KOPT-K1 (cell line): ENCODE results near the gene LPIN3.

ENCODE experiments used
- H3K27ac ChIP-seq: fragments of 200-600 bp; sonication (generic); 2 replicates; pipeline ENCODE4 v1.5.1; 2016; ENCODE audit warnings: antibody characterized with exemption, mild to moderate bottlenecking, low read depth, low read length; ENCODE audit not compliant: poor library complexity, severe bottlenecking
- H3K36me3 ChIP-seq: fragments of 200-600 bp; sonication (generic); 2 replicates; pipeline ENCODE4 v1.5.1; 2017; ENCODE audit warnings: antibody characterized with exemption, mild to moderate bottlenecking, low read length, moderate library complexity; ENCODE audit not compliant: insufficient read depth
- H3K9me3 ChIP-seq: fragments of 200-600 bp; sonication (generic); 2 replicates; pipeline ENCODE4 v1.5.1; 2017; ENCODE audit warnings: antibody characterized with exemption, low read length, mild to moderate bottlenecking; ENCODE audit not compliant: insufficient read depth, poor library complexity, severe bottlenecking

Gene LPIN3

DNA sequence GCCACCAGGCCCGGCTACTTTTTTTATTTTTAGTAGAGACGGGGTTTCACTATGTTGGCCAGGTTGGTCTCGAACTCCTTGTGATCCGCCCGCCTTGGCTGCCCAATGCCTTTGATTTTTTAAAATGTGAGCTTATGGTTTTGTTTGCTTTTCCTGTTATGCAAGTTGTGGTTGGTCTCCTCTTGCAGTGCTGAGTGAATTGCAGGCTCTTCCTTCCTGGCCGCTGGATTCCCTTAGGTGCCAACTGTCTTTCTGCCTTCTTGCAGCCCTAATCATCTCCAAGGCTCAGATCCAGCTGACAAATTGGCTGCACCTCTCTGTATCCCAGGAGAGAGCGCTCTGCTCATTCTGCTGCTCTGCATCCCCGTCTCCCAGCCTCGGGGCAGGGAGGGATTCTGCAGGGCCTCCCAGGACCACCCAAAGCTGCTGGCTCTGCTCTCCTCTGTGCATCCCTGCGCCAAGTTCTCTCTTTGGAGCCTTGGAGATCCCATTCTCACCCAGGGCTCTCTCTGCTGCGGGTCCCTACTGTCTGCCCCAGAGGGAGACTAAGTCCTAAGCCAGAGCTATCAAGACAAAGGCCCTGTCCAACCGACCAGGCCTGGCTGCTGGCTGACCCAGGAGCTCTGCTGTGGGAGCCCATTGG is 40.1 kb downstream of the LPIN3 start:
- no peak overlapping the region for H3K27ac ChIP-seq
- H3K36me3 ChIP-seq, result no peaks in the 10 kb centered on the region
- no peaks in the 10 kb centered on the region for H3K9me3 ChIP-seq

DNA sequence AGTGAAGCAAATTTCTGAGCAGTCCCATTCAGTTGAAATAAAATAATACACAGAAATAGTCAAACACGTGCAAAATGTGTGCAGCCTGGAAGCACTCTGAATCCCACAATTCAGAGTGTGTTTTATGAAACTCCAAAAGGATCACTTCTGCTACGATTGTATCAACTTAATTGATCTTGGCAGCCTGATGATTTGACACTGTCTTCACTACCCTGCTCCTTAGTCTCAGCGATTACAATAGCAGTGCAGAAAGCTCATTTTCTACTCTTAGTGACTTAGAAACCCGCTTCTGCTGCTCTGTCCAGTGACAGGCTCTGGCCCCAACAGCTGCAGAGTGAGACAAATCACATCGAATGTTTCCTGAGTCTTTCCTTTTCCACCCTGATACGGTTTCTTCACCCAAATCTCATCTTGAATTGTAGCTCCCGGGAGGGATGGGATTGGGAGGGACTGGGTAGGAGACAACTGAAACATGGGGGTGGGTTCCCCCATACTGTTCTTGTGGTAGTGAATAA is 42.2 kb downstream of the LPIN3 start:
- Histone ChIP-seq H3K36me3 (no peaks in the 10 kb centered on the region), H3K9me3 (no peaks in the 10 kb centered on the region), H3K27ac (no peak overlapping the region)

DNA sequence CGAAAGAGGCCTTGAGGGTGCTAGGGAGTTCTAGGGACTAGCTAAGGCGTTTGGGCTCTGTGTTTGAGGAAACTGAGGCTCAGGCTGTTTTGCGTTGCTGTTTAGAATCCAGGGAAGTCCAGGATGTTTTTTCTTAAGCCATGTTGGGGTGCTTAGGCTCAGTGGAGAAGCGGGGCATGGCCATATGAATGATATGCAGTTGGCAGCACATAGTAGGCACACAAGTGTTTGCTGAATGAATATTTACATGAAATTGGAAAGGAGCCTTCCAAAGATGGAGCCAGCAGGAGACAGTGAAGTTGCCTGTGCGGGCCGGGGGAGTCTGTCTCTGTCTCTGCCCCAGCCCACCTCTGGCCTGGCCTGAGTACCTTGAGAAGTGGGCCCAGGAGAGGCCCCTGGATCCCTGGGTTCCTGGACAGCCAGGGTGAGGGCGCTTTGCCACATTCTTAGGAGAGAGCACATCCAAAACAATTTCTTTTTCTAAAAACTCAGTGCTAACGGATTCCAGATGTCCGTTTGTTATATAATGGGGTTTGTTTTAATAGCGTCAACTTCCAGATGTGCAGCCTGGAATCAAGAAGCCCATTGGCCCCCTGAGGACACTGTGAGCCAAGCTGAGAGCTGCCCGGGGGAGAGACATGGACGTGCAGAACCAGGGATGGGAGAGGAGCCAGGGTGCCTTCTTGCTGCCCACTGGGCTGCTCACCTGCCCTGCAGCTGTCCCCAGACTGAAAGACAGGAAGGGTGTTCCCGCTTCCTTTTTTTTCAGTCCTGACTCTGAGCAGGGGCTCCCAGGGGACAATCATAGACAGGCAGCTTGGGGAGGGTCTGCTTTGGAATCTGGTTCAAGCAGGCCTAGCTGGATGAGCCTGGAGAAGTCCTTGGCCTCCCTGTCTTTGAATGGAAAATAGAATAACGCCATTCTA is 46.1 kb downstream of the LPIN3 start:
- H3K9me3 ChIP-seq, result no peaks in the 10 kb centered on the region
- no peaks in the 10 kb centered on the region for H3K36me3 ChIP-seq
- no peak overlapping the region for H3K27ac ChIP-seq

DNA sequence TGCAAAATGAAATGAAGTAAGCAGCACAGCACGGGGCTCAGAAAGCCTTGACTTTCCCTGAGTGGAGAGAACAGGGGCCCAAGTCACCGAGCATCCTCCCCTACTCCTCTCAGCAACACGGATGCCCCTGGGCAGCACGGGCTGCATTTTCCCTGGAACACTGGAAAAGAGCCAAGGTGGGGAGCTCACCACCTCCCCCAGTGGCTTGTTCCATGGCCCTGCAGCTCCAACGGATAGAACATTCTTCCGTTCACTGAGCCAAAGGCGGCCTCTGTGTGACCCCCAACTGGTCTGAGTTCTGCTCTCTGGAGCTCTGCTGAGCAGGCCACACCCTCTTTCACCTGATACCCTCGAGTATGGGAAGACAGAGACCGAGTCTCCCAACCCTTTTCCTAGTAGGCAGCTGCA is 46.8 kb downstream of the LPIN3 start:
- no peaks in the 10 kb centered on the region for H3K36me3 ChIP-seq

DNA sequence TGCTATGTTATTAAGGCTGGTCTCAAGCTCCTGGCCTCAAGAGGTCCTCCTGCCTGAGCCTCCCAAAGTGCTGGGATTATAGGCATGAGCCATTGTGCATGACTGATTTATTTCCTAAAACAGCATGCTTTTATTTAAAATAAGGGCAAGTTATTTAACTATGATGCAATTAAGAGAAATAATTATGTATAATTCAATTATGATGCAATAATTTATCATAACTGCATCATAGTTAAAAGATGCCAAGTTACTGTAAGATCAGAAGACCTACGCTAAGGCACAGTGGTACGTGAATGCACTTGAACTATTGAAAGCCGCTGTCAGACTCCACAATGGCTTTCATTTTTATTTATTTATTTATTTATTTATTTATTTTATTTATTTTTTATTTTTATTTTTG is 50.3 kb downstream of the LPIN3 start:
- H3K36me3 ChIP-seq, result no peaks in the 10 kb centered on the region
- H3K9me3 ChIP-seq, result no peaks in the 10 kb centered on the region
- no peak overlapping the region for H3K27ac ChIP-seq

More for the DNA sequence above, 46.8 kb downstream of the LPIN3 start:
- Histone ChIP-seq H3K9me3 (no peaks in the 10 kb centered on the region), H3K27ac (no peak overlapping the region)

DNA sequence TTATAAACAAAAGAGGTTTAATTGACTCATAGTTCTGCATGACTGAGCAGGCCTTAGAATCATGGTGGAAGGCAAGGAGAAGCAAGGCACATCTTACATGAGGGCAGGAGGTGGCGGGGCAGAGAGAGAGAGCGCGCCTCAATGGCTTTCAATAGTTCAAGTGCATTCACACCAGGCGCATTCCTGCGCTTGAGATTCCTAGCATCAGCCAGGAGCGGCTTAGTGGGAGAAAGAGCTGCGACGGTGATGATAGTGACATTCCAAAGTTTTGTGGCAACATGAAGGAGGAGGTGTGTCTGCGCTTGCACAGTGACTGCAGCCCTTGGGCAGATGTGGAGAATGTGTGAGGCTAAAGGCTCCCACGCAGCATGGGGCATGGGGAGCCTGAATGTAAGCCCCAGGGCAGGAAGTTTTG is 51.0 kb downstream of the LPIN3 start:
- Histone ChIP-seq H3K9me3 (no peaks in the 10 kb centered on the region), H3K36me3 (no peaks in the 10 kb centered on the region), H3K27ac (no peak overlapping the region)

DNA sequence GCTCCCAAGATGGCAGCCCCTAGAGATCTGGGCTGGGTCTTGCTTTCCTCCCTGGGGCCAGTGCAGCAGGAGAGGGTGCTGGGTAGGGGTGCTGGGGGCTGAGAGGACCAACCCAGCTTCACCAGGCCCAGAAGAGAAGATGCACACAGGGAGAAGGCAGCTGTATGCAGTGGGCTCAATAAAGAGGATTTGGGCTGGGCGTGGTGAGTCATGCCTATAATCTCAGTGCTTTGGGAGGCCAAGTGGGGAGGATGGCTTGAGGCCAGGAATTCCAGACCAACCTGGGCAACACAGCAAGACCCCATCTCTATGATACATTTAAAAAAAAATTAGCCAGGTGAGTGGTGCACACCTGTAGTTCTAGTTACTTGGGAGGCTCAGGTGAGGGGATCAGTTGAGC is 51.7 kb downstream of the LPIN3 start:
- Histone ChIP-seq H3K9me3 (no peaks in the 10 kb centered on the region), H3K36me3 (no peaks in the 10 kb centered on the region), H3K27ac (no peak overlapping the region)

DNA sequence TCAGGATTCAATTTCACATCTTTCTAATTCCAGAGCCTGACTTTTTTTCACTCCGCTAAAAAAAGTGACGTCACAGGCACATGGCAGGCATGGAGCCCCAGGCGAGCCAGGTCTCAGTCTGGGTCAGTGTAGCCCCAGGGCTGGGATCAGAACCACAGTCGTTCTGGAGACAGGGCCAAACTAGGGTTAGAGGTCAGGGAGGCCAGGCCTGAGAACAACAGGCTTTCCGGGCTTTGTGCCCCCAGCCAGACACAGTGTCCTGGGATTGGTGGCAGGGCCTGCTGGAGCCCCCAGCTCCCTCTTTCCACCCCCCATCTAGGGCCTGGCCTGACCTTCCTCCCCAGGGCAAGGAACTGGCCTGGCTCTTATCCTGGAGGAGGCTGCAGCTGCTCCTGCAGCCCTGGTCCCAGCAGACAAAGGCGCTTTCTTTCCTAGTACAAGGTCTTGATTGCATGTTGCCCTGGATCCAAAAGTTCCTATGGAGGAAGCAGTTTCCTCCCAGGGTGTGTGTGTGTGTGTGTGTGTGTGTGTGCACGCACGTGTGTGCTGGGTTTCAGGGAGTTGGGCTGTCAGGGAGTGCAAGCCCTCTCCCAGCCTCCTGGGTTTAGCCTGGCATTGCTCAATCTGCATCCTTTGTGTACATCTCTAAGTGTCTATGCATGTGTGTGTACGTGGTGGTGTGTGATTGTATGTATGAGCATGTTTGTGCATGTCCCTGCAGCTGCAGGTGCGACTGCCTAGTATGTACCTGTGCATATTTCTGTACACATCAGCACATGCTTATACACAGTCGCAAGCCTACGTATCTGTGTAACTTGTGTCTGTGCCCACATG is 52.5 kb downstream of the LPIN3 start:
- Histone ChIP-seq H3K36me3 (no peaks in the 10 kb centered on the region), H3K27ac (no peak overlapping the region), H3K9me3 (no peaks in the 10 kb centered on the region)

DNA sequence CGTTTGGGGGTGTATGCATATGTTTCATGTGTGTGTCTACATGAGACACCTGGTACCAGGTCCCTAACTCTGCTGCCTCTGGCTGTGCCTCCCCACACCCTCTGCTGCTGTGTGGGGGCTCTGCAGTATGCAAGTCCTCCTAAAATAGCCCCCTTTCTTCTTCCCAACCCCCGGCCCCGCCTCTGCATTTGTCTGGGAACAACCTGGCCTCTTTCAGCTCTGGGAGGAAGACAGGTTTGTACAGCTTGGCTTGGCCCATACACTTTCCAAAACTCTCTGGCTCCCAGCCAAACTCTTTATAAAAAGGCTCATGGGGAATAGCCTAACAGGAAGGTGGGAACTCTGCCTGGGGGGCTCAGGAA is 53.1 kb downstream of the LPIN3 start:
- H3K9me3 ChIP-seq, result no peaks in the 10 kb centered on the region
- no peaks in the 10 kb centered on the region for H3K36me3 ChIP-seq
- H3K27ac ChIP-seq, result no peak overlapping the region

DNA sequence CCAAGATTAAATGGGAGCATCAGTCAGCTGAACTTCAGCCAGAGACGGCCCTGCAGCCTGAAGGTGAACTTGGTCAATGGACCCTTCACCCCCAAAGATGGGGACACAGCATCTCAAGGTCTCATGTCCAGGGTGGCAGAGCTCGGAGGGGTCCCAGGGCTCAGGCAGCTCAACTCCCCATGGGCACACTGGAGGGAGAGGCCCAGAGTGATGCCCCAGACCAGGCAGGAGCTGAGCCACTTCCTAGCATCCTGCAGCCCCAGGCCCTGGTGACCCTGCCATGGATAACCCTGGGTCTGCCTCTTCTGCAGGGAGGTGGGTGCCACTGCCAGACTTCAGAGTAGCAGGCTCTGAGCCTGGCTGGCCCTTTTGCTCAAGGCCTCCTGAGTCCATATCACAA is 53.5 kb downstream of the LPIN3 start:
- Histone ChIP-seq H3K27ac (no peak overlapping the region), H3K9me3 (no peaks in the 10 kb centered on the region), H3K36me3 (no peaks in the 10 kb centered on the region)

DNA sequence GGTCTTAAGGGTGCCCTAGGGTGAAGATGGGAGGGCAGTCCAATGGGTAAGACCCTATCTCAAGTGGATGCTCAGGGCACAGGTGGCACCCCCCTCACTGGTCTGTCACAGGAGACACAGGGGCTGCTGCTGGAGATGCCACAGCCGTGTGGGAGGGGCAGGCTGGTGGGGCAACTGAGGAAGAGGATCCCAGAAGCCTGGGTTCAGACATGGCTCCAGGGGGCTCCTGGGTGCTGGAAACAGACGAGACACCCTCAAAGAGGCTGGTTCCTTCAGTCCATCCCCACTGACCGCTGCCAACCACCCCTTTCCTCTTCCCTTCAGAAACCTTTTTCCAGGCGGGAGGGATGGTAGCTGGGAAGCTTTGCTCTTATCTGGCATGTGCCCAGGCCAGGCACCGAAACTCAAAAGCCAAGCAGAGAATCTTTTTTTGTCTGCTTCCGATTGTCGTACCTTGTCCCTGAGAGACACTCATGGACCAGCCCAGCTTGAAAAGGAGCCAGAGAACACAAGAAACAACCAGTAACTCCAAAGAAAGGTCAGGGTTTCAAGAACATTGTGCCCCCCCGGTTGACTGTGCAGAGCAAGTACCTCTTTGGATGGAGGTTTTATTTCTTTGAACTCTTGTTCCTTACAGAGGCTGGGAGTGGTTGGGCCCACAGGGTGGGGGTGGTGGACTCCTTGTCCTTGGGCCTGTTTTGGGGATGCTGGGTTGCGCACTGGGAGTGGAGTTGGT is 54.5 kb downstream of the LPIN3 start:
- H3K27ac ChIP-seq, result no peak overlapping the region
- H3K36me3 ChIP-seq, result no peaks in the 10 kb centered on the region
- H3K9me3 ChIP-seq, result no peaks in the 10 kb centered on the region

DNA sequence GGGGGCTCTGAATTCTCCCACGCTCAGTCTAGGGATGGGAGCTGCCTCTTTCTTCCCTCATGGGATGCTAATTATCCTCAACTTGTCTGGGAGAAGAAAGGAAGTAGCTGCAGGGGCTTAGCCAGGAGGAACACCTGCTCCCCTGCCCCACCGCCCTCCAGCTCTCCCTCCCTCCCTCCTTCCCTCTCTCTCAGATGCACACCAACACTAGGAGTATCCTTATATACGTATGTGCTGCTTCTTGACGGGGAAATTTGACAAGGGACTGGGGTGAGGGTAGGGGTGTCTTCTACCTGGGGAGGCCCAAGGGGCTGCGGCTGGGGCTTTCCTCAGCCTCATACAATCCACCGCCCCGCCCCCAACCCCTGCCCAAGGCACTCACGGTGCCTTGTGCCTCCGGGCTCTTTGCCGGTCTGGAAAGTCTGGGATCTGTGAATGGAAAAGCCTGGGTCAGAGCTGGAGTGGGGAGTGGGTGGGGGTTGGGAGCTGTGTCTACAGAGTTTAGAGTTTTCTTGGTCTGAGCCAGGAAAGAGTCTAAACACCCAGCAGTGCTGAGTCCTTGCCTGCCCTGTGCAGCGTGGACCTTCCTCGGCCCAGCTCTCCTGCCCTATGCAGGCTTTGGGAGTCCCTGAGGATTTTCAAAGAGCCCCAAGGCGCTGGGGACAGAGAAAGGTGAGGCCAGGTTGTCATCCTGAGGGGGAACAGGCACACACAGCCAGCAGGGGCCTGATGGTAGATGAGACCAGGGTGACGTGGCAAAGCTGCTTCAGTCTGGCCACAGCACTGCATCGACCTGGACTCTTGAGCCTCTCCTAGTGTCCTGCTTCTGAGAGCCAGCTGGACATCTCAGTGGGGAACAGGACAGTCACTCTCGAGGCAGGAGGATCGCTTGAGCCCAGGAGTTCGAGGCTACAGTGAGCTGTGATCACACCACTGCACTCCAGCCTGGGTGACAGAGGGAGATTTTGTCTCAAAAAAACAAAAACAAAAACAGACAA is 55.3 kb downstream of the LPIN3 start:
- Histone ChIP-seq H3K9me3 (no peaks in the 10 kb centered on the region), H3K27ac (no peak overlapping the region), H3K36me3 (no peaks in the 10 kb centered on the region)

DNA sequence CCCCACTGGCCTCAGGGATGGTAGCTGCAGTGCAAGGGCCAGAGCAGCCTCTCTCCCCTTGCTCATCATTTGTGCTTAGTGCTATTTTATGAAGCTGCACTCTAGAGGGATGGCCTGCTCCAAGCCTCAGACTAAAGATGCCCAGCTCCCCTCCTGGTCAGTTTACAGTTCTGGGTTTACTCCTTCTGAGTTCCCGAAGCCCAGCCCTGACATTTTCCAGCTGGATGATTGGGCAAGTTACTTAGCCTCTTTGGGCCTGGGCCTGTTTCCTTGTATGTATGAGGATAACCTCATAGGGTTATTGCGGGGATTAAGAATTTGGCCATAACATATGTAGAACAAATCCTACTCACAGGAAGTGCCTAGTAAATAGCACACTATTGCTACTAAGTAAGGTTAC is 57.8 kb downstream of the LPIN3 start:
- H3K9me3 ChIP-seq, result no peaks in the 10 kb centered on the region
- peaks cover 8% of the 10 kb centered on the region for H3K36me3 ChIP-seq
- no peak overlapping the region for H3K27ac ChIP-seq
